HEK293T (cell line): ENCODE measurements around the gene PIP5K1B.
A peak's percentile ranks its signal among the peaks of the same experiment; 100 is the strongest.

Source experiments
- CTCF ChIA-PET: fragments of 350-600 bp; formaldehyde crosslinking; extraction: SDS; loops from one replicate; lab custom pipeline; 2021; ENCODE audit warnings: antibody characterized with exemption, inconsistent platforms; lab: Yijun Ruan, JAX
- POLR2A ChIA-PET: fragments of 350-600 bp; formaldehyde crosslinking; extraction: SDS; loops from one replicate; lab custom pipeline; 2020; ENCODE audit warnings: antibody characterized with exemption, inconsistent platforms; lab: Yijun Ruan, JAX
- DNase-seq: peaks from one replicate; pipeline ENCODE4 v3.0.0; 2012; ENCODE audit warnings: mixed read lengths; ENCODE audit errors: extremely low spot score
- ARNT ChIP-seq: fragments of 450-650 bp; IDR thresholded peaks from 2 replicates; pipeline ENCODE4 v1.6.1; 2017; ENCODE audit warnings: mild to moderate bottlenecking
- BHLHE40 ChIP-seq: fragments of 450-650 bp; IDR thresholded peaks from 2 replicates; pipeline ENCODE4 v1.6.1; 2016; ENCODE audit warnings: mild to moderate bottlenecking, moderate library complexity, borderline replicate concordance
- CTBP1 ChIP-seq: fragments of 450-650 bp; IDR thresholded peaks from 2 replicates; pipeline ENCODE4 v1.6.1; 2016; ENCODE audit warnings: borderline replicate concordance
- ELF4 ChIP-seq: fragments of 450-650 bp; IDR thresholded peaks from 2 replicates; pipeline ENCODE4 v1.6.1; 2017; ENCODE audit warnings: antibody characterized with exemption
- FOXA1 ChIP-seq: fragments of 450-650 bp; IDR thresholded peaks from 2 replicates; pipeline ENCODE4 v1.6.1; 2016; ENCODE audit warnings: mild to moderate bottlenecking
- FOXK2 ChIP-seq: fragments of 450-650 bp; IDR thresholded peaks from 2 replicates; pipeline ENCODE4 v1.6.1; 2016; ENCODE audit warnings: mild to moderate bottlenecking
- FOXM1 ChIP-seq: fragments of 450-650 bp; IDR thresholded peaks from 2 replicates; pipeline ENCODE4 v1.6.1; 2017; ENCODE audit warnings: mild to moderate bottlenecking, borderline replicate concordance
- HDGF ChIP-seq: fragments of 450-650 bp; IDR thresholded peaks from 2 replicates; pipeline ENCODE4 v1.6.1; 2017; ENCODE audit warnings: antibody characterized with exemption, borderline replicate concordance
- L3MBTL2 ChIP-seq: fragments of 450-650 bp; conservative IDR thresholded peaks from 2 replicates; pipeline ENCODE4 v1.6.1; 2016; ENCODE audit warnings: mild to moderate bottlenecking
- LEF1 ChIP-seq: fragments of 450-650 bp; IDR thresholded peaks from 2 replicates; pipeline ENCODE4 v1.6.1; 2017; ENCODE audit warnings: mild to moderate bottlenecking, borderline replicate concordance
- NFRKB ChIP-seq: fragments of 450-650 bp; IDR thresholded peaks from 2 replicates; pipeline ENCODE4 v1.6.1; 2016; ENCODE audit warnings: mild to moderate bottlenecking, moderate library complexity
- PKNOX1 ChIP-seq: fragments of 450-650 bp; IDR thresholded peaks from 2 replicates; pipeline ENCODE4 v1.6.1; 2016
- SP1 ChIP-seq: fragments of 450-650 bp; IDR thresholded peaks from 2 replicates; pipeline ENCODE4 v1.6.1; 2017
- SUZ12 ChIP-seq: fragments of 450-650 bp; IDR thresholded peaks from 2 replicates; pipeline ENCODE4 v1.6.1; 2016; ENCODE audit warnings: mild to moderate bottlenecking
- TARDBP ChIP-seq: fragments of 450-650 bp; IDR thresholded peaks from 2 replicates; pipeline ENCODE4 v1.6.1; 2016
- ZNF384 ChIP-seq: fragments of 450-650 bp; IDR thresholded peaks from 2 replicates; pipeline ENCODE4 v1.6.1; 2016

PIP5K1B gene

GRCh38 chr9:68876273-68876672 is 171.2 kb downstream of the PIP5K1B start:
- no peak for DNase-seq
- ChIA-PET POLR2A (no interaction called here), CTCF (no interaction called here)
- TF ChIP-seq CTBP1 (no peak), ARNT (no peak), L3MBTL2 (no peak), PKNOX1 (peak; percentile 52; the same call in 1 of the 2 replicates), BHLHE40 (no peak), SUZ12 (no peak), FOXA1 (no peak), FOXM1 (no peak)

GRCh38 chr9:68876681-68877080 is 171.6 kb downstream of the PIP5K1B start:
- POLR2A ChIA-PET = no interaction called here
- DNase-seq = no peak
- CTCF ChIA-PET = no interaction called here
- TF ChIP-seq FOXK2 (no peak), BHLHE40 (no peak), FOXA1 (no peak), L3MBTL2 (no peak), ELF4 (no peak), HDGF (no peak), SP1 (no peak), ZNF384 (no peak), TARDBP (no peak), PKNOX1 (no peak), NFRKB (no peak), FOXM1 (no peak), CTBP1 (no peak), ARNT (no peak), LEF1 (no peak), SUZ12 (no peak)

GRCh38 chr9:68877219-68877618 is 172.2 kb downstream of the PIP5K1B start:
- ChIA-PET CTCF (no interaction called here), POLR2A (no interaction called here)

GRCh38 chr9:68878450-68878849 is 173.4 kb downstream of the PIP5K1B start:
- DNase-seq = no peak
- ChIA-PET CTCF (no interaction called here), POLR2A (no interaction called here)
- TF ChIP-seq PKNOX1 (no peak), SUZ12 (no peak), FOXK2 (no peak), L3MBTL2 (no peak), BHLHE40 (no peak), ELF4 (no peak), ARNT (no peak)

More at GRCh38 chr9:68877219-68877618, 172.2 kb downstream of the PIP5K1B start:
- TF ChIP-seq ZNF384 (no peak), SP1 (no peak), ARNT (no peak), NFRKB (no peak), PKNOX1 (no peak), HDGF (no peak), TARDBP (no peak), ELF4 (no peak), BHLHE40 (no peak), SUZ12 (no peak), LEF1 (no peak), L3MBTL2 (no peak), FOXK2 (no peak), FOXM1 (no peak), FOXA1 (no peak)
- DNase-seq = no peak

- TF ChIP-seq SP1 (no peak), HDGF (no peak), CTBP1 (no peak), FOXM1 (no peak), FOXA1 (no peak), ARNT (no peak), TARDBP (no peak), BHLHE40 (no peak)
- no peak for DNase-seq
- POLR2A ChIA-PET = no interaction called here
- CTCF ChIA-PET = no interaction called here
These were observed 178.2 kb downstream of the PIP5K1B start for GRCh38 chr9:68883224-68883623.

- no peak for DNase-seq
- ChIA-PET POLR2A (no interaction called here), CTCF (no interaction called here)
- TF ChIP-seq L3MBTL2 = no peak
These were observed 182.2 kb downstream of the PIP5K1B start for GRCh38 chr9:68887232-68887631.

- POLR2A ChIA-PET = no interaction called here
- CTCF ChIA-PET = no interaction called here
- no peak for DNase-seq
- TF ChIP-seq SP1 (no peak), SUZ12 (no peak), CTBP1 (no peak), BHLHE40 (no peak)
These were observed 189.5 kb downstream of the PIP5K1B start for GRCh38 chr9:68894502-68894901.
